Loucy (cell line): ENCODE results near the gene PGC.

ENCODE experiments used
- EZH2phosphoT487 ChIP-seq: fragments of 200-600 bp; IDR thresholded peaks from 2 replicates; pipeline ENCODE4 v1.6.1; 2018; ENCODE audit warnings: antibody characterized with exemption, mild to moderate bottlenecking, moderate library complexity, borderline replicate concordance
- TF ChIP-seq, protein P1 (sequence below): fragments of 200-600 bp; sonication (generic); conservative IDR thresholded peaks from 2 replicates; pipeline ENCODE4 v1.5.1; 2014; ENCODE audit warnings: mild to moderate bottlenecking, antibody characterized with exemption, low read length

DNA sequence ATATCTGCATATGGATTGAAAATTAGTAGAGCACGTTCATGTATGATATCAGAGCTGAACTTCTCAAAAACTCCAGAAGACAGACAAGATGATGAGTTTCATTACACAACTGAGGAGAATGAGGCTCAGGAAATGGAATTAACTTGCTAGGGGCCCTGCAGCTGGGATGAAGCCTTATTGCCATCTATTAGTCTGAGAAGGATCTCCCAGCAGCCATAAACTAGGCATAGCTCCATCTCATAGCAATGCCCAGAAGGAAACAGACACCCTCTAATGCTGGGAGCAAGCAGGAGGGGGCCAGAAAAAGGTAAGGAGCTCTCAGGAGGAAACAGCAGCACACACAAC is 29.8 kb downstream of the PGC start:
- TF ChIP-seq, protein P1, sequence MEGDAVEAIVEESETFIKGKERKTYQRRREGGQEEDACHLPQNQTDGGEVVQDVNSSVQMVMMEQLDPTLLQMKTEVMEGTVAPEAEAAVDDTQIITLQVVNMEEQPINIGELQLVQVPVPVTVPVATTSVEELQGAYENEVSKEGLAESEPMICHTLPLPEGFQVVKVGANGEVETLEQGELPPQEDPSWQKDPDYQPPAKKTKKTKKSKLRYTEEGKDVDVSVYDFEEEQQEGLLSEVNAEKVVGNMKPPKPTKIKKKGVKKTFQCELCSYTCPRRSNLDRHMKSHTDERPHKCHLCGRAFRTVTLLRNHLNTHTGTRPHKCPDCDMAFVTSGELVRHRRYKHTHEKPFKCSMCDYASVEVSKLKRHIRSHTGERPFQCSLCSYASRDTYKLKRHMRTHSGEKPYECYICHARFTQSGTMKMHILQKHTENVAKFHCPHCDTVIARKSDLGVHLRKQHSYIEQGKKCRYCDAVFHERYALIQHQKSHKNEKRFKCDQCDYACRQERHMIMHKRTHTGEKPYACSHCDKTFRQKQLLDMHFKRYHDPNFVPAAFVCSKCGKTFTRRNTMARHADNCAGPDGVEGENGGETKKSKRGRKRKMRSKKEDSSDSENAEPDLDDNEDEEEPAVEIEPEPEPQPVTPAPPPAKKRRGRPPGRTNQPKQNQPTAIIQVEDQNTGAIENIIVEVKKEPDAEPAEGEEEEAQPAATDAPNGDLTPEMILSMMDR, result no peak
- no peak for TF ChIP-seq EZH2phosphoT487
